Left ventricle myocardium inferior (tissue), 1 donor: ENCODE data around the gene CATSPERD. TPM values are rescaled to one million over a fixed set of nuclear protein-coding genes. Genes with fewer than 3 reads are reported as not detected.
"Not testable (repeated sequence)": the region's sequence is repeated elsewhere in the genome, so short reads cannot be mapped to it uniquely, and the experiment has no call there.

Experiments
- DNase-seq: peaks from one replicate; pipeline ENCODE4 v3.0.0-alpha.2; 2020
- H3K27ac ChIP-seq: fragments of 200-600 bp; replicated peaks from 2 replicates; pipeline ENCODE4 v1.8.0; 2021
- H3K27me3 ChIP-seq: fragments of 200-600 bp; 2 replicates; pipeline ENCODE4 v1.8.0; 2021; ENCODE audit warnings: low read depth
- H3K36me3 ChIP-seq: fragments of 200-600 bp; 2 replicates; pipeline ENCODE4 v1.8.0; 2021
- H3K4me1 ChIP-seq: fragments of 200-600 bp; 2 replicates; pipeline ENCODE4 v1.8.0; 2021
- H3K4me3 ChIP-seq: fragments of 200-600 bp; 2 replicates; pipeline ENCODE4 v1.8.0; 2021; ENCODE audit warnings: mild to moderate bottlenecking, moderate library complexity
- H3K9me3 ChIP-seq: fragments of 200-600 bp; replicated peaks from 2 replicates; pipeline ENCODE4 v1.8.0; 2021
- CTCF ChIP-seq: fragments of 200-600 bp; IDR thresholded peaks from 2 replicates; pipeline ENCODE4 v1.8.0; 2021; ENCODE audit warnings: antibody characterized with exemption, mild to moderate bottlenecking, borderline replicate concordance
- intact Hi-C: fragments of 100-400 bp; cut with micrococcal nuclease; formaldehyde crosslinking; loops from one replicate; pipeline ENCODE4 v1.11.0; 2022
- total RNA-seq: library from RNA; stranded (reverse); fragmentation: NEBNext Ultra II Directional; extraction: Animal tissue kit (Norgen Biotek cat#: 25700); gene quantifications from one replicate; pipeline ENCODE4 v1.2.1, GENCODE V29; 2021
- donor health status: DM: no; HTN: yes; CAD: no; lungs with severe emphysema.

CATSPERD gene
- total RNA-seq, 1 donor from 2014 or later, result not detected

GRCh38 chr19:5700455-5701092, 19.9 kb upstream of the CATSPERD start:
- Histone ChIP-seq H3K27ac (no peak overlapping the region), H3K4me1 (no peaks in the 10 kb centered on the region), H3K9me3 (no peaks in the 10 kb centered on the region), H3K27me3 (no peaks in the 10 kb centered on the region), H3K36me3 (peaks cover 80% of the 10 kb centered on the region), H3K4me3 (no peak overlapping the region)
- intact Hi-C loops, result no loop called here
- DNase-seq, result no peak
- TF ChIP-seq CTCF, result no peak

- H3K27ac ChIP-seq, H3K4me1 ChIP-seq, H3K4me3 ChIP-seq, intact Hi-C loops, H3K27me3 ChIP-seq, H3K9me3 ChIP-seq, DNase-seq: not testable (repeated sequence)
- peaks cover 80% of the 10 kb centered on the region for H3K36me3 ChIP-seq
Measured at GRCh38 chr19:5702053-5702410, 18.4 kb upstream of the CATSPERD start.

GRCh38 chr19:5703819-5704818, 16.3 kb upstream of the CATSPERD start:
- peaks cover 80% of the 10 kb centered on the region for H3K36me3 ChIP-seq
- intact Hi-C loops, result no loop called here
- H3K4me1 ChIP-seq, result no peaks in the 10 kb centered on the region
- no peak overlapping the region for H3K4me3 ChIP-seq
- H3K27me3 ChIP-seq, result no peaks in the 10 kb centered on the region
- H3K27ac ChIP-seq, result no peak overlapping the region
- H3K9me3 ChIP-seq, result no peaks in the 10 kb centered on the region
- TF ChIP-seq CTCF, result no peak
- DNase-seq, result no peak

GRCh38 chr19:5705552-5705951, 14.9 kb upstream of the CATSPERD start:
- intact Hi-C loops, result no loop called here
- no peak overlapping the region for H3K27ac ChIP-seq
- H3K27me3 ChIP-seq, result no peaks in the 10 kb centered on the region
- DNase-seq, result no peak
- H3K4me3 ChIP-seq, result no peak overlapping the region
- TF ChIP-seq CTCF, result no peak
- peaks cover 74% of the 10 kb centered on the region for H3K36me3 ChIP-seq
- H3K4me1 ChIP-seq, result no peaks in the 10 kb centered on the region
- H3K9me3 ChIP-seq, result no peaks in the 10 kb centered on the region

GRCh38 chr19:5706876-5707573, 13.4 kb upstream of the CATSPERD start:
- no peak for DNase-seq
- H3K36me3 ChIP-seq, result peaks cover 82% of the 10 kb centered on the region
- no peak overlapping the region for H3K27ac ChIP-seq
- intact Hi-C loops, result no loop called here
- H3K9me3 ChIP-seq, result no peaks in the 10 kb centered on the region
- no peaks in the 10 kb centered on the region for H3K4me1 ChIP-seq
- no peaks in the 10 kb centered on the region for H3K27me3 ChIP-seq
- TF ChIP-seq CTCF, result no peak
- H3K4me3 ChIP-seq, result no peak overlapping the region
